HG03280 (cell line): ENCODE results near the gene MCAM.

Experiments used
- ATAC-seq: cut with Tn5 transposase; IDR thresholded peaks from one replicate; pipeline ENCODE4 v1.9.1; 2021; ENCODE audit warnings: mild to moderate bottlenecking, moderate library complexity; ENCODE audit not compliant: unreplicated experiment

MCAM gene

GRCh38 chr11:119309411-119309810 is 7.5 kb downstream of the MCAM start:
- no peak for ATAC-seq

- ATAC-seq = no peak
Observed at GRCh38 chr11:119307974-119308373, 9.0 kb downstream of the MCAM start.

- ATAC-seq = no peak
Observed at GRCh38 chr11:119307219-119307618, 9.7 kb downstream of the MCAM start.

DNA sequence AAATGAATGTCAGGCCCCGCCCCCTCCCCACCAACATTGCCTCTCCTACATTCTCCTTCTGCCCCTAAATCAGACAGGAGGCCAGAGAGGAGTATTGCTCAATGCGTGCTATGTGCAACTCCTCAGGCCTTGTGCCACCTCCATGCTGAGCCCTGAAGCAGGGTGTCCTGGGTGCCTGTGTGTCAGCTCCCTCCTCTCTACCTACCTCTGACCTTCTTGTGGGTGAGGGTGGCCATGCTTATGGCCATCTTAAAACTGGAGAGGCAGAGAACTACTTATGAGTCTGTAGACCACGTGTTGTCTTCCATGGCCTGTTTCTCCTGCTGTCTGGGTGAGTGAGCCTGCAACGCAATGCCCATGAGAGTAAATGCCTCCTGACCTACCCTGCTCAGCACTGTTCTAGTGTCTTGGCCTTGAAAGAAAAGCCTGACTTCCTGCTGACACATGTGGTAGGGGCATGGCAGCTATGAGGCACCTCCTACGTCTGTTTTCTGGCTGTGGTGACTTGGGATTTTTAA is 10.5 kb downstream of the MCAM start:
- no peak for ATAC-seq

- no peak for ATAC-seq
Observed at GRCh38 chr11:119305556-119306372, 11.2 kb downstream of the MCAM start.

DNA sequence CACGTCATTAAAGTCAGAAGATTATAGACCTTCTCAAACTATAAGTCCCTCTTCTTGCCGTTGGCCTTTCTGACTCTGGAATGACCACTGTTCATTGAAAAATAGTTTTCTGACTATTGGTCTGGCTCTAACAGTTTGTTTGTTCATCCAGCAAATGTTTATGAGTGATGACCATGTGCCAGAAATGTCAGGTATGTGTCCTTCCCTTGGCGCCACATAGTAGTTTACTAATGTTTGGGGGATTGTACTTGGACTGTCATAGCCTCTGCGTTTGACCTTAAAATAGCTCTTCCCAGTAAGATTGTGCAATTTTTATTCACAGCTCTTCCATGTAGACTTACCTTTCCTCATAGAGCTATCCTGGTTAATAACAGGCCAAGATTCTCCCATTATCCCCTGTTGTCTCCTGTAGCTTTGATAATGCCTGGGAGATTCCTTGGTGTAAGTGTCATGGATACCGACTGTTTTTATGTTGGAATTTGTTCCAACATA is 13.7 kb downstream of the MCAM start:
- no peak for ATAC-seq

- no peak for ATAC-seq
Observed at GRCh38 chr11:119300198-119300964, 16.5 kb downstream of the MCAM start.

DNA sequence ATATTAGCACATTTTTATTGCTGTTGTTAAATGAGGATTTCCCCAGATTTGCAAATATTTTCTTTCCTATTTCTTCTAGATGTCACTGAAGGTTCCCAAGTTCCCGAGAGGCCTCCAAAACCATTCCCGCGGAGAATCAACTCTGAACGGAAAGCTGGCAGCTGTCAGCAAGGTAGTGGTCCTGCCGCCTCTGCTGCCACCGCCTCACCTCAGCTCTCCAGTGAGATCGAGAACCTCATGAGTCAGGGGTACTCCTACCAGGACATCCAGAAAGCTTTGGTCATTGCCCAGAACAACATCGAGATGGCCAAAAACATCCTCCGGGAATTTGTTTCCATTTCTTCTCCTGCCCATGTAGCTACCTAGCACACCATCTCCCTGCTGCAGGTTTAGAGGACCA is 17.5 kb downstream of the MCAM start:
- no peak for ATAC-seq

DNA sequence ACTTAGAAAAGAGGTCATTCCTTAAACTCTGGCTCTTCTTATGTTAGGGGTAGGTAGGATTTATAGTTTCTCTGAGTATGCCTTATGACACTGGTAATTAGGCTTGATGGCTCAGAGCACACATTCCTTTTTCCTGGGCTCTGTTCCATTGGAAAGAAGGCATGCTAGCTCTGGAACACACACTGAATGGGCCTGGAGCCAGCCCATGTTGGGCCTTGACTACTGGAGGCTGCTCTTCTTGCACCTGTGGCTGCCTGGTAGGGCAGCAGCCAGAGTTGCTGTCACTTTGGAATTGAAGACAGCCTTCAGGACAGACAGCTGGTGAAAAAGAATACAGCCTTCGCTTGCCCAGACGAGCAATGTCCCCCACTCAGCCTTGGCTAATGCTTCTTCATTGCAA is 18.2 kb downstream of the MCAM start:
- ATAC-seq = no peak

DNA sequence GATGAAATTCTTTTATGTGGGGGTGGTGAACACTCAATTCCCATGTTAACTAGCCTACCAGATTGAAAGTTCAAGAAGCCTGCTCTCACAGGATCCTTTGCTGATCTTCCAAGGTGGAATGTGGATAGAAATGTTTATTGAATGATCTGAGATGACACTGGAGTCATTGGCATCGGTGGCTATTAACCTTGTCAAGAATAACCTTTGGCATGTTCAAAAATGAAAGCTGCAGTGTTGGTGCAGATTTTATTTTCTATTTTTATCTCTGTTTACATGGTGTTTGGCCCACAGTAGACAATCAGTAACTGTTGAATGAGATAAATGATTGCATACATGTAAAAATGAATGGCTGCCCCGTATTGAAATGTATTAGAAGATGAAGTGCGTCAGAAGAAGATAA is 19.0 kb downstream of the MCAM start:
- ATAC-seq = no peak

DNA sequence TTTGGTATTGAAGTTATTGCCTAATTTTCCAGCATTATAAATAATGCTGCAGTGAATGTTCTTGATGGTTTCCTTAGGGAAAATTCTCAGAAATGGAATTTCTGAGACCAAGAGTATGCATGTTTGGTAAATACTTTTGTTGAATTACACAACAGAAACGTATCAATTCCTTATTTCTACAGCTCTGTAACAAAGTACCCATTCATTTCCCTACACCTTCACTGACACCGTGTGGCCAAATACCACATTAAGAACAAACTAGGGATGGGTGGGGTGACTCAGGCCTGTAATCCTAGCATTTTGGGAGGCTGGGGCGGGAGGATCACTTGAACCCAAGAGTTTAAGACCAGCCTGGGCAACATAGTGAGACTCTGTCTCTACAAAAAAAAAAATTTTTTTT is 21.8 kb downstream of the MCAM start:
- ATAC-seq = no peak

DNA sequence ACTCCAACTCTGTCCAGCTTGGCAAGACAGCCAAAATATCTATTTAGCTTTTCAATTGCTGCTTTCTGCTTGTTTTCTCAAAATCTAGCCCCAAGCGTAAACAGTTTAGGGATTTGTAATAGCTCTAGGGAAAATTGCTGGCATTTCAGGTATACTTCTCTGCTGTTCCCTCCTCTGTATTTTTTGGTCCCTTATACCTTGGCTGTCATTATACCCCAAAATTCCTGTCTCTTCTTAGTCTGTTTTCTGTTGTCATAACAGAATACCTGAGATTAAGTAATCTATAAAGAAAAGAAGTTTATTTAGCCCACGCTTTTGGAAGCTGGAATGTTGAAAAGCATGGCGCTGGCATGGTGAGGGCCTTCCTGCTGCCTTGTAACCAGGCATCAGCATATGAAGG is 23.5 kb downstream of the MCAM start:
- ATAC-seq = no peak

DNA sequence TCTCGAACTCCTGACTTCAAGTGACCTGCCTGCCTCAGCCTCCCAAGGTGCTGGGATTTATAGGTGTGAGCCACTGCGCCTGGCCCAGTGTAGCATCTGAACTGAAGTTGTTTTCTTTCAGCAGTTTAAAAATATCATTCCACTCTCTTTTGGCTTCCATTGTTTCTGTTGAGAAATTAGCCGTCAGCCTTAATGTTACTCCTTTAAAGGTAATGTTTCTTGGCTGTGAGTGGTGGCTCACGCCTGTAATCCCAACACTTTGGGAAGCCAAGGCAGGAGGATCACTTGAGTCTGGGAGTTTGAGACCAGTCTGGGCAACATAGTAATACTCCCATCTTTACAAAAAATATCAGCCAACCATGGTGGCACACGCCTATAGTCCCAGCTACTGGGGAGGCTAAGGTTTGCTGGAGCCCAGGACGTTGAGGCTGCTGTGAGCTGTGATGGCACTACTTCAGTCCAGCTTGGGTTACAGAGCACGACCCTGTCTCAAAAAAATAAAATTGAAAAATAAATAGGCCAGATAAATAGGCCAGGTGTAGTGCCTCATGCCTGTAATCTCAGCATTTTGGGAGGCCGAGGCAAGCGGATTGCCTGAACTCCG is 25.9 kb downstream of the MCAM start:
- ATAC-seq = no peak

DNA sequence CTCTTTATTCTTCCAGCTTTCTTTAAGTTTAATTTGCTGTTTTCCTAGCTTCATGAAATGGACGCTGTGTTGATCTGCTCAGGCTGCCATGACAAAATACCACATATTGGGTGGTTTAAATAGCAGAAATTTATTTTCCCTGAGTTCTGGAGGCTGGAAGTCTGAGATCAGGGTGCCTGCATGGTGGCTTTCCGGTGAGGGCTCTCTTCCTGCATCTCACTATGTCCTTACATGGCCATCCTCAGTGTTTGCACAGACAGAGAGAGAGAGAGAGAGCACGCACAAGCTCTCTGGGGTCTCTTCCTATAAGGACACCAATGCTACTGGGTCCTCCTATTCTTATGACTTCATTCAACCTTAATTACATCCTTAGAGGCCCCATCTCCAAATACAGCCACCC is 28.7 kb downstream of the MCAM start:
- ATAC-seq = no peak

DNA sequence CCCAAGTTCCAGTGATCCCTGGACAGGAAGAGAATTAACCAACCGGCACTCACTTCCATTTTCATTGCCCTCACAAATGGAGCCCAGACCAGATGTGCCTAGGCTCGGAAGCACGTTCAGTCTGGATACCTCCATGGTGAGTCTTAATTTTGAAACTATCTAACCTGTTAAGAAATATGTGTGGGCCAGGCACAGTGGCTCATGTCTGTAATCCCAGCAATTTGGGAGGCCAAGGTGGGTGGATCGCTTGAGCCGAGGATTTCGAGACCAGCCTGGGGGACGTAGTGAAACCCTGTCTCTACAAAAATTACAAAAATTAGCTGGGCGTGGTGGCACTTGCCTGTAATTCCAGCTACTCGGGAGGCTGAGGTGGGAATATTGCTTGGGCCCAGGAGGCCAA is 31.5 kb downstream of the MCAM start:
- ATAC-seq = no peak

- ATAC-seq = no peak
Observed at GRCh38 chr11:119284344-119285157, 32.4 kb downstream of the MCAM start.

DNA sequence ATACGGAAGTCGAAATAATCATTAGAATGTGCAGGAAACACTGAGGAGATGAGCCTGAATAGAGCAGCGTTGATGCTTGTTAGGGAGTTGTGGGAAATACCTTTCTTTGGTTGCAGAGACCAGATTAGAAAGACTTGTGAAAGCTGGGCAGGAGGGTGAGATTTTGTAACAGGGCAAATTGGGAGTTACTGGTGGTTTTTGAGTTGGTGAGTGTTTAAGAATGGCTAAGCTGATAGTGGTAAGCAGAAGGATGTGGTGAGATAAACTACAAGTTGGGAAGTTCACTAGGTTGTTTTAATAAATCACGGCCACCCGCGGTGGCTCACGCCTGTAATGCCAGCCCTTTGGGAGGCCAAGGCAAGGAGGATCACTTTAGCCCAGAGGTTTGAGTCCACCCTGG is 34.4 kb downstream of the MCAM start:
- no peak for ATAC-seq

DNA sequence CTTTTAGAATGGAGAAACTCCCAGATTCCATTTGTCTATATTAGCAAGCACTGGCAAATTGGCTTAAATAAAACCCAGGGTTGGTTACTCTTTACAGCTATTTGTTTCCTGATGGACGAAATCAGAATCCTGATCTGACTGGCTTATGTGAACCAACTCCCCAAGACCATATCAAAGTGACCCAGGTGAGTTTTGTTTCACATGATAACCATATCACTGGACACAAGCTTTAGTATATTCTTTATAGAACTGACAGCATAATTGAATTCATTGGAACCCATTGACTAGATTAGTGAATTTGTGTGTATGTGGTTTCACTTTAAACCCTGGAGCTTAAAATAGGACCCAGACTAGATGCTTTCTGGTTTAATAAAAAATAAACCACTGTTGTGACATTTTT is 39.3 kb downstream of the MCAM start:
- no peak for ATAC-seq

GRCh38 chr11:119273721-119274120 is 43.2 kb downstream of the MCAM start:
- no peak for ATAC-seq

DNA sequence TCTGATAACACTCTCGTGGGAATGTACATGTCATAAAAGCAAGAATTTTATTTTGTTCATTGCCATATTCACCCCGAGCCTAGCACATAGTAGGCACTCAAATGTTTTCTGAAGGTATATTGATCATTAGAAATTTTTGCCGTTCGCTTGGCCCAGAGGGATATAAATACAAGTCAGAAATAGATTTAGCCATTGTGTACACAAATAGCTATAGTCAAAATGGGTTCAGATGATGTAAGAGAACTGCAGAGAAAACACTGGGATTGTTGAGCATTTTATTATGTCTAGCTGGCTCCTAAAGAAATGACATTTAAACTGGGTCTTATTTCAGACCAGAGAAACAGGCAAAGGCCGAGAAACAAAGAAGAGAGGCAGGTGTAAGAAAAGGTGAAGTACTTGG is 49.3 kb downstream of the MCAM start:
- no peak for ATAC-seq
